OCI-LY7 (cell line): ENCODE data around the gene ECEL1. TPM values are rescaled to one million over a fixed set of nuclear protein-coding genes. Genes with fewer than 3 reads are reported as not detected.

ENCODE experiments used
- BruUV-seq: library from RNA; stranded (reverse); fragments of 400-500 nt; replicated peaks from 2 replicates; lab custom pipeline; 2021; lab: Mats Ljungman, UMichigan
- CTCF ChIA-PET: fragments of 300-600 bp; sonication (Branson Sonifier 250); formaldehyde crosslinking; loops from one replicate; lab custom pipeline; 2022; ENCODE audit warnings: antibody characterized with exemption; ENCODE audit not compliant: unreplicated experiment; lab: Charles Lee
- POLR2A ChIA-PET: fragments of 300-600 bp; sonication (Branson Sonifier 250); formaldehyde crosslinking; loops from one replicate; lab custom pipeline; 2022; ENCODE audit warnings: antibody characterized with exemption; lab: Charles Lee
- DNase-seq: peaks from one replicate; pipeline ENCODE4 v3.0.0-alpha.2; 2015; ENCODE audit warnings: low spot score
- H2AFZ ChIP-seq: fragments of 200-600 bp; sonication (generic), shearing (Covaris generic); 2 replicates; pipeline ENCODE4 v1.6.1; 2014; ENCODE audit warnings: mild to moderate bottlenecking, antibody characterized with exemption, low read length, moderate library complexity
- H3K27ac ChIP-seq: fragments of 200-600 bp; sonication (generic); 2 replicates; pipeline ENCODE4 v1.5.1; 2014; ENCODE audit warnings: mixed run types, low read depth, mild to moderate bottlenecking, moderate library complexity, low read length, inconsistent platforms; ENCODE audit not compliant: poor library complexity, severe bottlenecking
- H3K36me3 ChIP-seq: fragments of 200-600 bp; sonication (generic); 2 replicates; pipeline ENCODE4 v1.6.1; 2014; ENCODE audit warnings: mild to moderate bottlenecking, antibody characterized with exemption, low read length, moderate library complexity, mixed read lengths; ENCODE audit not compliant: insufficient read depth
- H3K4me1 ChIP-seq: fragments of 200-600 bp; sonication (generic); 2 replicates; pipeline ENCODE4 v1.5.1; 2014; ENCODE audit warnings: mild to moderate bottlenecking, low read length; ENCODE audit not compliant: insufficient read depth, poor library complexity, severe bottlenecking
- H3K4me2 ChIP-seq: fragments of 200-600 bp; sonication (generic); 2 replicates; pipeline ENCODE4 v1.6.1; 2014; ENCODE audit warnings: mild to moderate bottlenecking, low read length
- H3K4me3 ChIP-seq: fragments of 200-600 bp; sonication (generic); 2 replicates; pipeline ENCODE4 v1.5.1; 2014; ENCODE audit warnings: mild to moderate bottlenecking, low read depth, low read length; ENCODE audit not compliant: poor library complexity, severe bottlenecking
- H3K79me2 ChIP-seq: fragments of 200-600 bp; sonication (generic); 2 replicates; pipeline ENCODE4 v1.6.1; 2016; ENCODE audit warnings: low read depth, mild to moderate bottlenecking, low read length, moderate library complexity, mixed read lengths; ENCODE audit not compliant: insufficient read depth
- H3K9me2 ChIP-seq: fragments of 200-600 bp; sonication (generic); 2 replicates; pipeline ENCODE4 v1.6.1; 2016; ENCODE audit warnings: mild to moderate bottlenecking, low read length, mixed read lengths; ENCODE audit not compliant: insufficient read depth
- H3K9me3 ChIP-seq: fragments of 200-600 bp; sonication (generic); 2 replicates; pipeline ENCODE4 v1.6.1; 2014; ENCODE audit warnings: mild to moderate bottlenecking, mixed run types, low read length, mixed read lengths
- H4K20me1 ChIP-seq: fragments of 200-600 bp; sonication (generic); 2 replicates; pipeline ENCODE4 v1.6.1; 2014; ENCODE audit warnings: mild to moderate bottlenecking, antibody characterized with exemption, low read length, moderate library complexity, mixed read lengths; ENCODE audit not compliant: insufficient read depth
- CTCF ChIP-seq: fragments of 200-600 bp; sonication (generic); conservative IDR thresholded peaks from 2 replicates; pipeline ENCODE4 v1.5.1; 2014; ENCODE audit warnings: mild to moderate bottlenecking, antibody characterized with exemption, low read length, moderate library complexity, mixed read lengths
- EZH2phosphoT487 ChIP-seq: fragments of 200-600 bp; sonication (generic); IDR thresholded peaks from 2 replicates; pipeline ENCODE4 v1.6.1; 2018; ENCODE audit warnings: low read depth, borderline replicate concordance, mild to moderate bottlenecking, mixed run types, antibody characterized with exemption, low read length, moderate library complexity, mixed read lengths
- intact Hi-C: fragments of 100-400 bp; cut with micrococcal nuclease; formaldehyde crosslinking; loops from one replicate; pipeline ENCODE4 v1.10.0; 2022; ENCODE audit not compliant: unreplicated experiment
- total RNA-seq, 2 experiments: library from RNA; depleted of rRNA in 1 of 2; stranded (reverse); fragments of >200 nt in 1 of 2; shearing (Covaris generic) in 1 of 2; gene quantifications; 2 replicates each; pipeline ENCODE4 v1.2.3, GENCODE V29; 2014 to 2022

Gene ECEL1
- total RNA-seq, 2 experiments from 2014 or later, result not detected

GRCh38 chr2:232528746-232529460 is 41.3 kb upstream of the ECEL1 start:
- Histone ChIP-seq H3K4me3 (no peak overlapping the region), H4K20me1 (no peaks in the 10 kb centered on the region), H3K79me2 (no peaks in the 10 kb centered on the region), H2AFZ (no peak overlapping the region), H3K9me2 (no peaks in the 10 kb centered on the region), H3K4me2 (peak overlapping the region; percentile 16; the same call in 1 of the 2 replicates), H3K27ac (no peak overlapping the region), H3K4me1 (peaks cover 42% of the 10 kb centered on the region), H3K9me3 (no peaks in the 10 kb centered on the region), H3K36me3 (no peaks in the 10 kb centered on the region)
- TF ChIP-seq CTCF (no peak), EZH2phosphoT487 (no peak)
- intact Hi-C loops, result loop anchor here (10.0 kb wide), 1 partner anchor 164 kb away; no protein-coding TSS in a partner anchor
- no TSS peak for BruUV-seq
- ChIA-PET CTCF (interaction anchor here (0.6 kb wide), 1 partner anchor 529 kb away, joined by 3 read pairs; no protein-coding TSS in a partner anchor), POLR2A (no interaction called here)
- DNase-seq, result peak; percentile 33

- Histone ChIP-seq H4K20me1 (no peaks in the 10 kb centered on the region), H3K4me1 (peaks cover 39% of the 10 kb centered on the region), H2AFZ (no peak overlapping the region), H3K9me2 (no peaks in the 10 kb centered on the region), H3K27ac (no peak overlapping the region), H3K4me3 (no peak overlapping the region), H3K9me3 (no peaks in the 10 kb centered on the region), H3K4me2 (no peak overlapping the region), H3K79me2 (no peaks in the 10 kb centered on the region), H3K36me3 (no peaks in the 10 kb centered on the region)
- CTCF ChIA-PET, result no interaction called here
- TF ChIP-seq EZH2phosphoT487 (no peak), CTCF (no peak)
- POLR2A ChIA-PET, result interaction anchor here (0.6 kb wide), 1 partner anchor 411 kb away, joined by 6 read pairs; no protein-coding TSS in a partner anchor
- no TSS peak for BruUV-seq
- DNase-seq, result no peak
- intact Hi-C loops, result loop anchor here (10.0 kb wide), 1 partner anchor 163 kb away; no protein-coding TSS in a partner anchor
These were observed 40.4 kb upstream of the ECEL1 start for GRCh38 chr2:232527905-232528470.
